Aorta (tissue), 5 donors: ENCODE results near the gene MTM1. TPM values are rescaled to one million over a fixed set of nuclear protein-coding genes. Genes with fewer than 3 reads are reported as not detected.

Experiments used
- ATAC-seq: fragments of 200-7000 bp; cut with Tn5 transposase; one replicate; pipeline ENCODE4 v1.9.1; 2022; ENCODE audit warnings: moderate library complexity; ENCODE audit not compliant: low FRiP score
- DNase-seq, 2 donors: peaks; one replicate each; pipeline ENCODE4 v3.0.0-alpha.2; 2020
- H3K27ac ChIP-seq, 2 donors: one replicate each; pipeline ENCODE4 v1.5.1; 2013; ENCODE audit warnings: low read length in 2 of 2, mild to moderate bottlenecking in 2 of 2, moderate library complexity in 2 of 2, control low read depth in 1 of 2, inconsistent platforms in 1 of 2, low read depth in 1 of 2
- H3K27me3 ChIP-seq, 2 donors: one replicate each; pipeline ENCODE4 v1.6.1; 2013; ENCODE audit warnings: control low read depth in 1 of 2, low read length in 1 of 2, mild to moderate bottlenecking in 1 of 2, moderate library complexity in 1 of 2; ENCODE audit not compliant: insufficient read depth in 2 of 2, control insufficient read depth in 1 of 2
- H3K36me3 ChIP-seq, 2 donors: one replicate each; pipeline ENCODE4 v1.6.1; 2013; ENCODE audit warnings: control low read depth in 1 of 2, low read length in 1 of 2, mild to moderate bottlenecking in 1 of 2; ENCODE audit not compliant: insufficient read depth in 2 of 2, control insufficient read depth in 1 of 2
- H3K4me1 ChIP-seq, 2 donors: one replicate each; pipeline ENCODE4 v1.6.1; 2013; ENCODE audit warnings: low read length in 2 of 2, control low read depth in 1 of 2, mild to moderate bottlenecking in 1 of 2, moderate library complexity in 1 of 2; ENCODE audit not compliant: insufficient read depth in 2 of 2, control insufficient read depth in 1 of 2
- H3K4me3 ChIP-seq, 2 donors: one replicate each; pipeline ENCODE4 v1.5.1; 2013; ENCODE audit warnings: low read length in 2 of 2, control low read depth in 1 of 2, mild to moderate bottlenecking in 1 of 2
- H3K9me3 ChIP-seq: one replicate; pipeline ENCODE4 v1.6.1; 2013; ENCODE audit warnings: mild to moderate bottlenecking, low read length; ENCODE audit not compliant: control insufficient read depth
- WGBS, 2 donors: extraction: QIAGEN DNeasy Blood & Tissue Kit; methylation state at CpG; one replicate each; pipeline ENCODE4 v1.1.7; 2013; 5-methylcytosine and 5-hydroxymethylcytosine counted together
- intact Hi-C, 2 donors: fragments of 100-400 bp; cut with DNase I; formaldehyde crosslinking; loops; one replicate each; pipeline versions ENCODE4 v1.14.2 to v1.15.0; 2022
- polyA plus RNA-seq, 2 donors: library from polyadenylated mRNA; stranded (reverse); fragments of 200-250 nt; gene quantifications; one replicate each; pipeline ENCODE4 v1.2.3, GENCODE V29; 2013
- total RNA-seq, 2 donors: library from RNA; stranded (reverse); fragmentation: NEBNext Ultra II Directional; extraction: Animal tissue kit (Norgen Biotek cat#: 25700); gene quantifications; one replicate each; pipeline ENCODE4 v1.2.1, GENCODE V29; 2021
- donor health status: healthy with polysubstance abuse.
- donor health status: Bipolar disorder and iron deficiency.
- donor health status: DM: no; HTN: no; CAD: no.
- donor health status: DM: no; HTN: no; CAD: no.
- donor health status: DM: yes; HTN: yes; CAD: no.

Gene MTM1
- total and polyA plus RNA-seq, 4 donors = 5.5 to 20.5 (median 11.0) TPM

DNA sequence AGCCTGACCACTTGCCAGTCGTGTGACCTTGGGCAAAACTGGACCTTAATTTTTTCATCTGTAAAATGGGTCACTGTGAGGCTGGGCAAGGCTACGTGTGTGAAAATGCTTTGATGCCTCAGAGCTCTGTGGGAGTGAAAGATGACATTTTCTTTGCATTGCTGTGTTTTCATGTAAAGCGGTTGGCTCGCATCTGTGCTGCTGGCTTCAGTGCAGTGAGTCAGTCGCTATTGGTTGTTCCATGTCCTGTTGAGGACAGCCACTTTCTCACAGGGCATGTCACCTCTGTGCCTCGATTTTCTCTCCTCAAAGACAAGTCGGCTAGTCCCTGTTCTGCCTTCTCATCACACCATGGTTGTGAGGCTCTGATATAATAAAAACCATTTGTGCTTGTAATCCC is 129.2 kb downstream of the MTM1 start:
- intact Hi-C loops = no loop called here

DNA sequence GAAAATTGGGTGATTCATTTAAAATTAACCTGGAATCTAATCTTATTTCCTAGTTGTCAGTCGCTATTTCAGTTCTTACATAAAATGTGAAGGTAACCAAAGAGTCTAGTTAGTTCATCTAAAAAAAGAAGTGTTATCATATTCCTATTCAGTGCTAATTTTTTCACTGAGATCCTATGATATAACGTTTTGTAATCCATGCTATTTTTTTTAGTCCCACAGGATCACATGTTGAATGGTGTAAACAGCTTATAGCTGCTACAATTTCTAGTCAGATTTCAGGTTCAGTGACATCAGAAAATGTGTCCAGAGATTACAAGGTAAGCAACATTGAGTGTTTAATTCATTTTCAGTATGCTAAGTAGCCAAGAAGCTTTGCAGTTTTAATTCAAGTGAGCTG is 130.6 kb downstream of the MTM1 start:
- no peak overlapping the region for H3K27ac ChIP-seq
- no peaks in the 10 kb centered on the region for H3K27me3 ChIP-seq
- H3K36me3 ChIP-seq = no peaks in the 10 kb centered on the region
- 42 to 51% methylated on average over 2 of the region's 2 CpGs for WGBS, 2 donors
- intact Hi-C loops = no loop called here
- no peak for DNase-seq
- no peak overlapping the region for H3K4me3 ChIP-seq
- no peak for ATAC-seq
- H3K9me3 ChIP-seq = no peaks in the 10 kb centered on the region
- peaks cover 0 to 2% of the 10 kb centered on the region in 2 donors for H3K4me1 ChIP-seq

More for the DNA sequence above, 129.2 kb downstream of the MTM1 start:
- Histone ChIP-seq H3K4me1 (peaks cover 0 to 2% of the 10 kb centered on the region in 2 donors), H3K27me3 (no peaks in the 10 kb centered on the region), H3K9me3 (no peaks in the 10 kb centered on the region), H3K27ac (no peak overlapping the region), H3K4me3 (no peak overlapping the region), H3K36me3 (no peaks in the 10 kb centered on the region)
- no peak for DNase-seq
- WGBS, 2 donors = 75 to 93% methylated on average over 7 of the region's 7 CpGs
- no peak for ATAC-seq

- H3K4me1 ChIP-seq = peaks cover 0 to 3% of the 10 kb centered on the region in 2 donors
- H3K4me3 ChIP-seq = no peak overlapping the region
- no peak overlapping the region for H3K27ac ChIP-seq
- H3K36me3 ChIP-seq = no peaks in the 10 kb centered on the region
- no peaks in the 10 kb centered on the region for H3K9me3 ChIP-seq
- DNase-seq (no peak), ATAC-seq (no peak)
- intact Hi-C loops = no loop called here
- H3K27me3 ChIP-seq = no peaks in the 10 kb centered on the region
Measured at GRCh38 chrX:150700107-150700506, 131.7 kb downstream of the MTM1 start.

DNA sequence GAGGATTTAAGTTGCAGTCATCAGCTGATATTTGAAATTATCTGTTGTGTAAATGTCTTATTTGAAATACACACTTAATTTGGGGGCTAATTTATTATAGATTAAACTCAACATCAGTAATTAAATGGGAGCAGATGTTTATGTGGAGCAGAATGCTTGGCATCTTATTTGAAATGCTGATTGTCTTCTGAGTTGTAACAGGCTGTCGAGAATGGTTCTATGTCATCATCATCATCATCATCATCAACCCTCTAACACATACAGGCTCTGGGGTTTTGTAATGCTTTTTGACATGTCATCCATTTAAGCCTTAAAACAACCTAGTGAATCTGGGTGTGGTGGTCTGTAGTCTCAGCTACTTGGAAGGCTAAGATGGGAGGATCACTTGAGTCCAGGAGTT is 133.0 kb downstream of the MTM1 start:
- no peak overlapping the region for H3K27ac ChIP-seq
- intact Hi-C loops = no loop called here
- H3K4me3 ChIP-seq = no peak overlapping the region
- H3K36me3 ChIP-seq = no peaks in the 10 kb centered on the region
- no peak for ATAC-seq
- no peak for DNase-seq
- no peaks in the 10 kb centered on the region for H3K9me3 ChIP-seq
- WGBS, 2 donors = 74 to 98% methylated on average over 1 of the region's 1 CpG
- H3K27me3 ChIP-seq = no peaks in the 10 kb centered on the region
- H3K4me1 ChIP-seq = peaks cover 0 to 3% of the 10 kb centered on the region in 2 donors

- no peak for DNase-seq
- no peak for ATAC-seq
- Histone ChIP-seq H3K27ac (peak overlapping the region in 1 of 2 donors; percentile 95), H3K4me3 (no peak overlapping the region), H3K36me3 (no peaks in the 10 kb centered on the region), H3K4me1 (peaks cover 0 to 3% of the 10 kb centered on the region in 2 donors), H3K9me3 (no peaks in the 10 kb centered on the region), H3K27me3 (no peaks in the 10 kb centered on the region)
- intact Hi-C loops = no loop called here
- WGBS, 2 donors = 68 to 100% methylated on average over 1 of the region's 1 CpG
Measured at GRCh38 chrX:150702966-150703694, 134.7 kb downstream of the MTM1 start.

- Histone ChIP-seq H3K9me3 (no peaks in the 10 kb centered on the region), H3K36me3 (no peaks in the 10 kb centered on the region), H3K27ac (peak overlapping the region in 1 of 2 donors; percentile 95), H3K27me3 (no peaks in the 10 kb centered on the region), H3K4me1 (peaks cover 0 to 3% of the 10 kb centered on the region in 2 donors), H3K4me3 (no peak overlapping the region)
- ATAC-seq (no peak), DNase-seq (no peak)
- intact Hi-C loops = no loop called here
Measured at GRCh38 chrX:150703695-150703974, 135.2 kb downstream of the MTM1 start.

GRCh38 chrX:150704030-150704613 is 135.7 kb downstream of the MTM1 start:
- WGBS, 2 donors = 21 to 38% methylated on average over 3 of the region's 3 CpGs
- DNase-seq (no peak), ATAC-seq (peak; percentile 50)

DNA sequence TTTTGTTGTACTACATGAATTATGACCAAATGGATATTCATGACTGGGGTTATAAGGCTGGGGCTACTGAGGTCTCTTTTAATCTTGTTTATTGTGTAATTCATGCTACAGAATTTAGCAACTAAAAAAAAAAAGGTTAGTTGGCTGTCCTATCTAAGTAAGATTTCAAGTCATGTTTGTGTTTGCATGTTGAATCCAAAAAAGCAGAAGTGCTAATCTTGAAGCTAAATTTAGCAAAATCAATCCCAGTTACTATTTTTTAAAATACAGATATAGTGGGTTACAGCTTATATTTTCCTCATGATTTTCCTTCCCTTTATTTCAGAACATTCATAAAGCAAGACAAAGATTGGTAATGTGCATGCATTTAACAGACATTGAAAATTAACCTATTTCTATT is 144.2 kb downstream of the MTM1 start:
- no peak overlapping the region for H3K27ac ChIP-seq
- intact Hi-C loops = no loop called here
- DNase-seq (no peak), ATAC-seq (no peak)
- H3K4me3 ChIP-seq = no peak overlapping the region
- no peaks in the 10 kb centered on the region for H3K27me3 ChIP-seq
- no peaks in the 10 kb centered on the region for H3K4me1 ChIP-seq
- no peaks in the 10 kb centered on the region for H3K9me3 ChIP-seq
- H3K36me3 ChIP-seq = no peaks in the 10 kb centered on the region

More at GRCh38 chrX:150704030-150704613, 135.7 kb downstream of the MTM1 start:
- Histone ChIP-seq H3K9me3 (no peaks in the 10 kb centered on the region), H3K27me3 (no peaks in the 10 kb centered on the region), H3K36me3 (no peaks in the 10 kb centered on the region), H3K27ac (peak overlapping the region; percentile 61 to 98), H3K4me1 (peaks cover 0 to 3% of the 10 kb centered on the region in 2 donors), H3K4me3 (no peak overlapping the region)
- intact Hi-C loops = no loop called here

GRCh38 chrX:150715184-150715583 is 146.8 kb downstream of the MTM1 start:
- ATAC-seq (peak; percentile 24), DNase-seq (no peak)
- WGBS, 2 donors = 59 to 61% methylated on average over 3 of the region's 3 CpGs
- Histone ChIP-seq H3K9me3 (no peaks in the 10 kb centered on the region), H3K27ac (no peak overlapping the region), H3K27me3 (no peaks in the 10 kb centered on the region), H3K4me1 (no peaks in the 10 kb centered on the region), H3K36me3 (no peaks in the 10 kb centered on the region), H3K4me3 (no peak overlapping the region)
- intact Hi-C loops = loop anchor here in 1 of 2 donors (5.0 kb wide), 1 partner anchor 353 kb away; the partner anchor contains the start of gene MAMLD1
